Adrenal gland (tissue), 5 donors: Measurements from ENCODE around the gene ARFIP1.

Experiments
- CTCF ChIP-seq, 6 experiments: fragments of 450-650 bp in 4 of 6; fragments of 200-600 bp in 2 of 6; sonication (generic) in 1 of 6; IDR thresholded peaks; 1 replicate in 5 of 6; 2 replicates in 1 of 6; pipeline versions ENCODE4 v1.5.1 to v1.8.0; 2016 to 2021; ENCODE audit warnings: antibody characterized with exemption in 6 of 6, mild to moderate bottlenecking in 2 of 6, moderate library complexity in 1 of 6
- POLR2A ChIP-seq, 2 donors: fragments of 450-650 bp; IDR thresholded peaks; one replicate each; pipeline ENCODE4 v1.6.1; 2017; ENCODE audit warnings: antibody characterized with exemption in 2 of 2, mild to moderate bottlenecking in 2 of 2, moderate library complexity in 1 of 2
- donor health status: DM: no; HTN: no; CAD: no.

GRCh38 chr4:152920768-152921167 is 141.0 kb downstream of the ARFIP1 start:
- TF ChIP-seq CTCF (IDR thresholded peaks at IDR 0.05) (no peak), POLR2A (IDR thresholded peaks at IDR 0.05) (no peak)
